ENCODE measurements around the gene SLC1A4.
"Not testable (repeated sequence)": the region's sequence is repeated elsewhere in the genome, so short reads cannot be mapped to it uniquely, and the experiment has no call there.

Gene SLC1A4

DNA sequence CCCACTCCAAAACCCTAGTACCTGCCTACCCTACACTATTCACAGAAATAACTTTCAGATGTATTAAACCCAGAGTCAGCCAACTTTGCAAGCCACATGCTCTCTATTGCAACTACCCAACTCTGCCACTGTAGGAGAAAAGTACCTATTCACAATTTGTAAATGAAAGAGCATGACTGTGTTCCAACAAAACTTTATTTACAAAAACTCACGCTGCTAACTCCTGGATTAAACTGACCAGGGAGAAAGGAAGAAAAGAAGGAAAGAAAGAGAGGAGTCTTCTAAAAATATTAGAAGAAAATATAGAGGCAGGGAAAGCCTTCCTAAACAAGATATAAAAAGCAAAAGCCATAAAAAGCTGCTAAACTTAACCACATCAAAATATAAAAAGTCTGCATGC, 24.6 kb downstream of the SLC1A4 start:
- TF ChIP-seq, protein P1, sequence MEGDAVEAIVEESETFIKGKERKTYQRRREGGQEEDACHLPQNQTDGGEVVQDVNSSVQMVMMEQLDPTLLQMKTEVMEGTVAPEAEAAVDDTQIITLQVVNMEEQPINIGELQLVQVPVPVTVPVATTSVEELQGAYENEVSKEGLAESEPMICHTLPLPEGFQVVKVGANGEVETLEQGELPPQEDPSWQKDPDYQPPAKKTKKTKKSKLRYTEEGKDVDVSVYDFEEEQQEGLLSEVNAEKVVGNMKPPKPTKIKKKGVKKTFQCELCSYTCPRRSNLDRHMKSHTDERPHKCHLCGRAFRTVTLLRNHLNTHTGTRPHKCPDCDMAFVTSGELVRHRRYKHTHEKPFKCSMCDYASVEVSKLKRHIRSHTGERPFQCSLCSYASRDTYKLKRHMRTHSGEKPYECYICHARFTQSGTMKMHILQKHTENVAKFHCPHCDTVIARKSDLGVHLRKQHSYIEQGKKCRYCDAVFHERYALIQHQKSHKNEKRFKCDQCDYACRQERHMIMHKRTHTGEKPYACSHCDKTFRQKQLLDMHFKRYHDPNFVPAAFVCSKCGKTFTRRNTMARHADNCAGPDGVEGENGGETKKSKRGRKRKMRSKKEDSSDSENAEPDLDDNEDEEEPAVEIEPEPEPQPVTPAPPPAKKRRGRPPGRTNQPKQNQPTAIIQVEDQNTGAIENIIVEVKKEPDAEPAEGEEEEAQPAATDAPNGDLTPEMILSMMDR (IDR thresholded peaks at IDR 0.05; ENCODE audit: extremely low read depth, missing control alignments) = no peak
- no peak for DNase-seq (ENCODE audit: low spot score)

- TF ChIP-seq, protein P1 (IDR thresholded peaks at IDR 0.05; ENCODE audit: extremely low read depth, missing control alignments) = no peak
Measured at GRCh38 chr2:65015731-65016130, 26.5 kb downstream of the SLC1A4 start.

GRCh38 chr2:65016789-65017188, 27.6 kb downstream of the SLC1A4 start:
- peak; percentile 66 for DNase-seq (ENCODE audit: low spot score)
- TF ChIP-seq, protein P1 (IDR thresholded peaks at IDR 0.05; ENCODE audit: extremely low read depth, missing control alignments) = no peak

More at GRCh38 chr2:65015731-65016130, 26.5 kb downstream of the SLC1A4 start:
- DNase-seq (ENCODE audit: low spot score) = no peak

DNA sequence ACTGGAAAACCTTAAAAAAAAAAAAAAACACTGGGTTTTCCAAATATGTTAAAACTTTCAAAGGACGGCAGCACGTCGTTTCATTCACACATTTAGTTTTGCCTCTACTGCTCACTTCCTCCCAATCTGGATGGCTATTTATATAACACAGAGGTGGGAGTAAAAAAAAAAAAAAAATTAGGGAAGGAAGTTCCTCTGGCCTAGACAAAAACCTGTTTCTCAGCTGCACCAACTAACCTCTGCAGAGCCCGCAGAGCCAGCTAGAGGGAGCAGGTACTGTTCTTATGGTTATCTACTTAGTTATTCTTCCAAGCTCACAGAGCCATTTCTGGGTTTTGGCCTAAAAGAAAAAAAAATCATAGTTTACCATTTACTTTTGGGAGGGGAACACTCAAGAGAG, 28.1 kb downstream of the SLC1A4 start:
- TF ChIP-seq, protein P1 (IDR thresholded peaks at IDR 0.05; ENCODE audit: extremely low read depth, missing control alignments) = peak; percentile 28
- DNase-seq (ENCODE audit: low spot score) = peak; percentile 36

- TF ChIP-seq, protein P1 (IDR thresholded peaks at IDR 0.05; ENCODE audit: extremely low read depth, missing control alignments) = no peak
- no peak for DNase-seq (ENCODE audit: low spot score)
Measured at GRCh38 chr2:65018141-65018582, 29.0 kb downstream of the SLC1A4 start.

GRCh38 chr2:65019010-65019409, 29.8 kb downstream of the SLC1A4 start:
- no peak for DNase-seq (ENCODE audit: low spot score)
- TF ChIP-seq, protein P1 (IDR thresholded peaks at IDR 0.05; ENCODE audit: extremely low read depth, missing control alignments) = no peak

- TF ChIP-seq, protein P1 (IDR thresholded peaks at IDR 0.05; ENCODE audit: extremely low read depth, missing control alignments) = no peak
- DNase-seq (ENCODE audit: low spot score) = no peak
Measured at GRCh38 chr2:65019675-65020195, 30.5 kb downstream of the SLC1A4 start.

DNA sequence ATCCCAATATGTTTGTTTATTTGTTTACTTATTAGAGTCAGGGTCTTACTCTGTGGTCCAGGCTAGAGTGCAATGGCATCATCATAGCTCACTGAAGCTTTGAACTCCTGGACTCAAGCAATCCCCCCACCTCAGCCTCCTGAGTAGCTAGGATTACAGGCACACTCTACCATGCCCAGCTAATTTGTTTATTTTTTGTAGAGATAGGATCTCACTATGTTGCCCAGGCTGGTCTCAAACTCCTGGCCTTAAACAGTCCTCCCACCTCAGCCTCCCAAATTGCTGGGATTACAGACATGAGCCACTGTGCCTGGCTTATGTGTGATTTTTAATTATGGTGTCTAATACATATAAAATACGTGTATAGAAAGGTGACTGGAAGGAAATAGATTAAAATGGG, 31.1 kb downstream of the SLC1A4 start:
- not testable (repeated sequence) for DNase-seq (ENCODE audit: low spot score)

Data from GM20000 (cell line).